Measurements from ENCODE around the gene CGB2. TPM values are rescaled to one million over a fixed set of nuclear protein-coding genes. Genes with fewer than 3 reads are reported as not detected.

The CGB2 gene
- total RNA-seq, 4 donors from 2014 or later, result not detected

DNA sequence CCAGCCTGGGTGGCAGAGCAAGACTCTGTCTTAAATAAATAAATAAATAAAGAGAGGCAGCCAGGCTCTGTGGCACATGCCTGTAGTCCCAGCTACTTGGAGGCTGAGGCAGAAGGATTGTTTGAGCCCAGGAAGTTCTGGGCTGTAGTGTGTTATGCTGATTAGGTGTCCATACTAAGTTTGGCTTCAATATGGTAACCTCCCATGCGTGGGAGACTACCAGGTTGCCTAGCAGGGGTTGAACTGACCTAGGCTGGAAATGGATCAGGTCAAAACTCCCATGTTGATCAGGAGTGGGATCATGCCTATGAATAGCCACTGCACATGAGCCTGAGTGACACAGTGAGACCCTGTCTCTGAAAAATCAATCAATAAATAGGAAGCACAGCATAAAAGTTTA is 49.6 kb downstream of the CGB2 start:
- Histone ChIP-seq H3K27ac (no peak overlapping the region), H3K4me1 (peaks cover 0 to 9% (median 1%) of the 10 kb centered on the region in 4 donors), H3K4me3 (no peak overlapping the region), H3K27me3 (no peaks in the 10 kb centered on the region), H3K36me3 (no peaks in the 10 kb centered on the region), H3K9me3 (no peaks in the 10 kb centered on the region)
- no peak for DNase-seq
- TF ChIP-seq, protein P1, sequence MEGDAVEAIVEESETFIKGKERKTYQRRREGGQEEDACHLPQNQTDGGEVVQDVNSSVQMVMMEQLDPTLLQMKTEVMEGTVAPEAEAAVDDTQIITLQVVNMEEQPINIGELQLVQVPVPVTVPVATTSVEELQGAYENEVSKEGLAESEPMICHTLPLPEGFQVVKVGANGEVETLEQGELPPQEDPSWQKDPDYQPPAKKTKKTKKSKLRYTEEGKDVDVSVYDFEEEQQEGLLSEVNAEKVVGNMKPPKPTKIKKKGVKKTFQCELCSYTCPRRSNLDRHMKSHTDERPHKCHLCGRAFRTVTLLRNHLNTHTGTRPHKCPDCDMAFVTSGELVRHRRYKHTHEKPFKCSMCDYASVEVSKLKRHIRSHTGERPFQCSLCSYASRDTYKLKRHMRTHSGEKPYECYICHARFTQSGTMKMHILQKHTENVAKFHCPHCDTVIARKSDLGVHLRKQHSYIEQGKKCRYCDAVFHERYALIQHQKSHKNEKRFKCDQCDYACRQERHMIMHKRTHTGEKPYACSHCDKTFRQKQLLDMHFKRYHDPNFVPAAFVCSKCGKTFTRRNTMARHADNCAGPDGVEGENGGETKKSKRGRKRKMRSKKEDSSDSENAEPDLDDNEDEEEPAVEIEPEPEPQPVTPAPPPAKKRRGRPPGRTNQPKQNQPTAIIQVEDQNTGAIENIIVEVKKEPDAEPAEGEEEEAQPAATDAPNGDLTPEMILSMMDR (IDR thresholded peaks at IDR 0.05), result no peak
- TF ChIP-seq POLR2A (IDR thresholded peaks at IDR 0.05), result no peak

Small RNAs within 50 kb of the gene (small RNA-seq; reads per million reads assigned to genes)
- gene MIR6798 (0 to 0.13 reads per million in 2 donors), gene RN7SL708P (0 reads per million in 2 donors)

Other genes starting within 250 kb of the CGB2 start
- gene BCAT2, start 220.9 kb upstream of the CGB2 start, total RNA-seq, result 10 to 100 TPM; 22.4 to 53.6 (median 30.2) TPM
- gene HSD17B14, start 195.4 kb upstream of the CGB2 start, total RNA-seq, result 1 to 10 TPM in 3 of 4 donors, not detected in 1; 2.0 to 8.8 (median 2.8) TPM
- 10 to 100 TPM in 1 of 4 donors, 1 to 10 TPM in 3; 2.8 to 38.8 (median 5.9) TPM for gene PLEKHA4, start 163.3 kb upstream of the CGB2 start, total RNA-seq
- 100 to 1,000 TPM in 2 of 4 donors, 10 to 100 TPM in 2; 39.2 to 198 (median 80.3) TPM for gene PPP1R15A, start 159.5 kb upstream of the CGB2 start, total RNA-seq
- gene TULP2, start 133.1 kb upstream of the CGB2 start, total RNA-seq, result not detected
- 100 to 1,000 TPM; 154 to 506 (median 444) TPM for gene NUCB1, start 131.6 kb upstream of the CGB2 start, total RNA-seq
- 10 to 100 TPM in 3 of 4 donors, not detected in 1; 14.6 to 55.5 (median 45.9) TPM for gene DHDH, start 98.2 kb upstream of the CGB2 start, total RNA-seq
- 100 to 1,000 TPM in 3 of 4 donors, 10 to 100 TPM in 1; 71.0 to 138 (median 104) TPM for gene BAX, start 77.0 kb upstream of the CGB2 start, total RNA-seq
- gene FTL, start 66.6 kb upstream of the CGB2 start, total RNA-seq, result 1,000 to 10,000 TPM; 5,249 to 9,852 (median 6,180) TPM
- gene GYS1, start 38.6 kb upstream of the CGB2 start, total RNA-seq, result 10 to 100 TPM; 24.8 to 61.8 (median 44.0) TPM
- gene RUVBL2, start 38.0 kb upstream of the CGB2 start, total RNA-seq, result 100 to 1,000 TPM in 1 of 4 donors, 10 to 100 TPM in 3; 34.2 to 111 (median 42.8) TPM
- 10 to 100 TPM in 1 of 4 donors, not detected in 3; 15.8 TPM for gene LHB, start 14.8 kb upstream of the CGB2 start, total RNA-seq
- gene CGB3, start 7.6 kb upstream of the CGB2 start, total RNA-seq, result not detected
- not detected for gene CGB1, start 5.0 kb downstream of the CGB2 start, total RNA-seq
- not detected for gene CGB5, start 12.0 kb downstream of the CGB2 start, total RNA-seq
- gene CGB8, start 17.2 kb downstream of the CGB2 start, total RNA-seq, result not detected
- gene CGB7, start 25.9 kb downstream of the CGB2 start, total RNA-seq, result not detected
- not detected for gene NTF4, start 32.9 kb downstream of the CGB2 start, total RNA-seq
- gene KCNA7, start 40.8 kb downstream of the CGB2 start, total RNA-seq, result not detected
- gene SNRNP70, start 53.6 kb downstream of the CGB2 start, total RNA-seq, result 100 to 1,000 TPM; 240 to 520 (median 395) TPM
- 10 to 100 TPM in 3 of 4 donors, not detected in 1; 13.5 to 29.4 (median 18.0) TPM for gene LIN7B, start 82.5 kb downstream of the CGB2 start, total RNA-seq
- 1 to 10 TPM in 3 of 4 donors, not detected in 1; 3.6 to 6.1 (median 4.6) TPM for gene C19orf73, start 87.3 kb downstream of the CGB2 start, total RNA-seq
- gene PPFIA3, start 87.7 kb downstream of the CGB2 start, total RNA-seq, result 10 to 100 TPM; 12.7 to 24.8 (median 16.4) TPM
- under 1 TPM in 3 of 4 donors, not detected in 1; 0.35 to 0.76 (median 0.67) TPM for gene HRC, start 123.5 kb downstream of the CGB2 start, total RNA-seq
- gene TRPM4, start 125.9 kb downstream of the CGB2 start, total RNA-seq, result 100 to 1,000 TPM; 228 to 419 (median 258) TPM